Measurements from ENCODE around the gene CDH22.

CDH22 gene

DNA sequence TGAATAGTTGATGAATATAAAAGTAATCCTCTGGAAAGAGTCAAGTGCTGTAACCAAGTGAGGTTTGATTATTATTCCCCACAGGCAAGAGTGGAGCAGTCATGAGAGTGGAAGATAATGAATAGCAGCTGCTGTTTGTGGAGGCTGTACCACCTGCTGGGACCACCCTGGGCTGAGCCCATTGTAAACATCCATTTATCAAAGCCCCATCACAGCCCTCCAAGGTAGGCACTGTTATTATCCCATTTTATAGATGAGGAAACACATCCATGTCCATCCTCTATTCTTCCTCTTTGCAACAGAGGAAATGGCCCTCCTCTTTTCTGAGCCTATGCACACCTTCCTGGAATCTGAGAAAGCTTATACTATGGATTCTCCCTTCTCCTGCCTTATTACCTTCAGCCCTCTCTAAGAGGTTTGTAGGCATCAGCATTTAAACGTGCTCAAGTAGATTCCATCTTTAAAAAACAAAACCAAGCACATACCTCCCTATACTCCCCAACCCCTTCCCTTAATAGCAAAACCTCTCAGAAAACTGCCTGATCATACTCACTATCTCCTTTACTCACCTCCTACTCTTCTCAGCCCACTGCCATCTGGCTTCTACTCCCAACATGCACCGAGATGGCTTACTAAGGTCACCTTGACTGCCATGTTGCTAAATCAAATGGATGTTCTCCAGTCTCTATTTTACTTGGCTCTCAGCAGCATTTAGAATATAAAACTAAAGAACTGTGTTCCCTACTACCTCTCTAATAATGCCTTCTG lies 37.1 kb downstream of the CDH22 start:
- DNase-seq (ENCODE audit: low read depth in 4 of 4, low spot score in 1 of 4): no peak

DNA sequence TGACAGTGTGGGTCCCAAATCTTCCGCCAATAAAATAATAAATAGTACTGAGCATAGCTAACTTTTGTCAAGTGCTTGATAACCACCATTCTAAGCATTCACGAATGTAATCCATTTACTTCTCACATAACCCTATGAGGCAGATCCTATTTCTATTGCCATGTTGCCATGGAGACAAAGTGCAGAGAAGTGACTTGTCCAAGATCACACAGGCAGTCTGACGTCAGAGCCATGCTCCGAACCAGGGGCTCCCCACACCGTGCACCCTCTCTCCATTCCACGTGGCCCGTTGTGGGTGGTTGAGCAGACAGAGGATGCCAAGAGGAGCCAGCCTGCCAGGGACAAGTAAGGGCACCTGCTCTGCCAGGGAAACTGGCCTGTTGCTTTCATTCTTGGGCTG lies 38.9 kb downstream of the CDH22 start:
- no peak for DNase-seq (ENCODE audit: low read depth in 4 of 4, low spot score in 1 of 4)

DNA sequence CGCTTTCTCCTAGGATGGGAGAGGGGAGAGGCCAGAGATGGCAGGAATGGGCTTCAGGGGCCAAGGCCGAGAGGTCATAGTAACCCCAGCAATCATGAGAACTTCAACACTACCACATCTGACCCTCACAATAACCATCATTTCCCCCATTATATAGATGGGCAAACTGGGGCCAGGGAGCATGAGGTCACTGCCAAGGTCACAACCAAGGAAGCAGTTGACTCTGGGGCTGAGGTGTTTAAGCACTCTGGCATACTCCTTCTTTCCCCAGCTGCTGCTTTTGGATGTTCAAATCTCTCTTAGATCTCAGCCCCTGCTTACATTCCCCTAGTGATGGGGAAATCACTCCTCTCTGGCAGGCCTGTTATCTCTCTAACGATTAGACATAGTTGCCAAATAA lies 39.6 kb downstream of the CDH22 start:
- no peak for DNase-seq (ENCODE audit: low read depth in 4 of 4, low spot score in 1 of 4)

DNA sequence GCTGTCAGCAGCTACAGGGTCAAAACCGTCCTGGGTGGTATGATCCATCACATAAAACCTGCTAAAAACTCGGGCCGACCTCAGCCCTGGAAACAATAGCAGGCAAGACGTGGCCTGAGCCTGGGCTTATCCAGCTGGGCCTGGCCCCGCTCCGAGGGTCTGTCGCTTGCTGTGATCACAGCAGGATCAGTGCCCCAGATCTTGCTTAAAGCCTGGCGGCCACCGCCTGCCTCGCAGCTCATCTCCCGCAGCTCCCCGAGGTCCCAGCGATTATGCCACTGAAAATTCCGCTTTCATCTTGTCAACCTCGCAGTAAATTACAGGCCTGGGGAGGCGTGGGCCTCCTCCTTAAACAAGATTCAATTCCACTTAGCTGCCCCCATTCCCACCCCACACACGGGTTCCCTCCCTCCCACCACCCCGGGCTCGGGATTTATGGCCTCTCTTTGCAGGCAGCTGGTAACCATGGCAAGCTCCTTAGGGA lies 40.1 kb downstream of the CDH22 start:
- DNase-seq (ENCODE audit: low read depth in 4 of 4, low spot score in 1 of 4): no peak

- DNase-seq (ENCODE audit: low read depth in 4 of 4, low spot score in 1 of 4): no peak
Observed at GRCh38 chr20:46267108-46268105, 40.9 kb downstream of the CDH22 start.

- DNase-seq (ENCODE audit: low read depth in 4 of 4, low spot score in 1 of 4): no peak
Observed at GRCh38 chr20:46265539-46265938, 42.8 kb downstream of the CDH22 start.

DNA sequence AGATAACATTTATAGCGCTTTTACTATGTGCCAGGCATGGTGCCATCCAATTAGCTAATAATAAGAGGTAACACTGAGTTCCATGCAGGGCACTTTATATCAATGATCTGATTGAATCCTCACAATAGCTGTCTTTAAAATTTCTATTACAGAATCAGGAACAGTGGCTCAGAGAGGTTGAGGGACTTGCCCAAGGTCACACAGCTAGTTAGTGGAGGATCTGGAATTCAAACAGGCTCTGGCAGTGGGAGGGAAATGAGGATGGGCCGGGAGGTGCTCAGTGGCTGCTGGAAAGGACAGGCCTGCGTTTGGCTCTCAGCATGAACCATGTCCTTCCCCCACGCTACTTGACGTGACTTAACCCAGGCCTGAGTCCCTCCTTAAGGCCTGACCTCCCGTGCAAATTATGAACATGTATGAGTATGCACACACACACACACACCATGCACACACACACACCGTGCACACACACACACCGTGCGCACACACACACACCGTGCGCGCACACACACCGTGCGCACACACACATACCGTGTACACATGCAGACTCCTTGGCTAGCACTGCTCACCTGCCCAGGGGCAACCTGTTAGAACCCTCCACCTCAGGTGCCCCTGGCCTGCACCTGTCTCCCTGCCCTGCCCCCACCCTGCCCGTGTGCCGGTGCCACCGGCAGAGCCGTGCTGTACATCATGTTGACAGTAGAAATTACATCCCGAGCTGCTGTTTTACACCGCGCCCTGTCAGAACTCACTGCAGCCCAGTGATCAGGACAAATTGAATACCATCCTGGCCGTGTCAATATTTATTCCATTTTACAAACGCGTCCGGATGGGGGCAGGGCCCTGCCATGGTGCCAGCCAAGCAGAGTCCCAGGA lies 43.7 kb downstream of the CDH22 start:
- DNase-seq (ENCODE audit: low read depth in 4 of 4, low spot score in 1 of 4): no peak

GRCh38 chr20:46261456-46262253 lies 46.6 kb downstream of the CDH22 start:
- no peak for DNase-seq (ENCODE audit: low read depth in 4 of 4, low spot score in 1 of 4)

DNA sequence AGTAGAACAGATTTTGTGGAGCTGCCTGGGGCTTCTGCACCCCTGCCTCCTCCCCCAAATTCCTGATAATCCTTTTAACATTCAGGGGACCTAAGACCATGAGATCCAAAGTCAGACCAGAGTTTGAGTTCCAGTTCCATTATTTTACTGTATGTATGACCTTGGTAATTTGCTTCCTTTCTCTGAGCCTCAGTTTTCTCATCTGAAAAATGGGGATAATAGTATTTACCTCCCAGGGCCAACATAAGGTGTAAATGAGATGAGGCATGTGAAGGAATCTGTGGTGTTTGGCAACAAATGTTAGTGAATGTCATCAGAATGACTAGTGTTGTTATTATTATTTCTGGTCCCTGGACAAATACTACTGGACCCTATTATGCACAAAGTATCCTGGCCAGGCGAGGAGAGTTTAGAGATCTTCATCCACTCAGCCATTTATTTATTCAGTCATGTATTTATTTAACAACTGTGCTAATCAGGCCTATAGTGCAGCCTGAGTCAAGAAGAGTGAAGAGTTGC lies 47.3 kb downstream of the CDH22 start:
- DNase-seq (ENCODE audit: low read depth in 4 of 4, low spot score in 1 of 4): no peak

- no peak for DNase-seq (ENCODE audit: low read depth in 4 of 4, low spot score in 1 of 4)
Observed at GRCh38 chr20:46260480-46260879, 47.8 kb downstream of the CDH22 start.

- no peak for DNase-seq (ENCODE audit: low read depth in 4 of 4, low spot score in 1 of 4)
Observed at GRCh38 chr20:46259260-46259859, 48.9 kb downstream of the CDH22 start.

- DNase-seq (ENCODE audit: low read depth in 4 of 4, low spot score in 1 of 4): no peak
Observed at GRCh38 chr20:46257887-46258286, 50.4 kb downstream of the CDH22 start.

DNA sequence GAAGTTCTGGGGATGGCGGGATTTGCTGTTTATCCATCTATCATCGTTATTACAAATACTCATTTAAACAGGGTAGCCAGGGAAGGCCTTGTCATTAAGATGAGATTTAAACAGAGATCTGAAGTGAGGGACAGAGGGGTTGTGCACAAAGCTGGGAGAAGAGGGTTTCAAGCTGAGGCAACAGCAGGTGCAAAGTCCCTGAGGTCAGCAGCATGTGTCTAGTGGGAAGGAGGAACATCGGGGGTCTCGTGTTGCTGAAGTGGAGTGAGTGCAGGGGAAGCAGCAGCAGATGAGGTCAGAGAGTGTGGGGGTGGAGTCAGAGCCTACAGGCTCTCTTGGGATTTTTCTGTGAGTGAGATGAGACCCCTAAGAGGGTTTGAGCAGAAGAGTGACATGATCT lies 52.0 kb downstream of the CDH22 start:
- DNase-seq (ENCODE audit: low read depth in 4 of 4, low spot score in 1 of 4): no peak

DNA sequence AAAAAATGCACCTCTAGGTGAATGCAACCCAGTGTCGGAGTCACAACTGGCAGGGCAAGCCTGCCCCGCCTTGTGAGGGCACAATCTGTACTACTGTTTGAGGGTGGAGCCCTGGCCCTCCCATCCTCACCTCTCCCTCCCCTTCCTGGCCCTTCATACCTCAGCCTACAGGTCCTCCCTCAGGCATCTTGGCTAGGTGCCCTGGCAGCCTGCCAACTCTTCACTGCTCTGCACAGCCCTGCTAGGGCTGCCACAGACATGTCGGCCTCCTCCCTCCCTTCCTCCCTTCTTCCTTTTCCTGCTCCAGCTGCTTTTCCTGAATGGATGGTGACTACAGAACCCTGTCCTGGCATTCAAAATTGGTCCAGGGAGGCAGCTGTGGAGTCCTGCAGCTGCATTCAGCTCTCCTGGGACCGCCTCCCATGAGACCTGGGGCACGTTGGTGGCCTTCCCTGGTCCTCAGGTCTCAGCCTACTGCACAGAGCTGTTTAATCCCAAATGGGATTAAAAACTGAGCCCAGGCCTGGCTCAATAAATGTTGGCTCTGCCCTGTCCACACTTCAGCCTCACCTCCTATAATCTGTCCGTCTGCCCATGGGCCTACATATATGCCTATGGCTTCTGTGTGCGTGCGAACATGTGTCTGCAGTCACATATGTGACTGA lies 52.7 kb downstream of the CDH22 start:
- DNase-seq (ENCODE audit: low read depth in 4 of 4, low spot score in 1 of 4): no peak

- DNase-seq (ENCODE audit: low read depth in 4 of 4, low spot score in 1 of 4): no peak
Observed at GRCh38 chr20:46253391-46253790, 54.9 kb downstream of the CDH22 start.

- no peak for DNase-seq (ENCODE audit: low read depth in 4 of 4, low spot score in 1 of 4)
Observed at GRCh38 chr20:46252352-46253091, 55.8 kb downstream of the CDH22 start.

DNA sequence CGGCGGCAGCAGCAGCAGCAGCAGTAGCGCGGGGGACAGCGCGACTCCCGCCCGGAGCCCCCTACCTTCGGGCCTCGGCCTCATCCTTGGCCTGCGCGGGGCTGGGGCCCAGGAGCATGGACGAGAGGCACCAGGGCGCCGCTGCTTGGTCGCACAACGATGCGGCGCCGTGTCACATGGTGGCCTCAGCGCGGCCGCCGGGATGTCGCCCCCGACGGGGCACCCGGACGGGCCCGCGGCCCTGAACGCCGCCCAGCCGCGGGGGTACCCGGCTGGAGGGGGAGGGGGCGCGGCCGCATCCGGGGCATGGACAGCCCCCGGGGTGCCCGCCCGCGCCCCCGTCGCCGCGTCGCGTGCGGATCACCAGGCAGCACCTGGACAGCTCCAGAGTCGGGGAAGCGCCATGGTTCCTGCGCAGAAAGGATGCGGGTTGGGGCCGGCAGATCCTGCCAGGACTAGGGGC lies 57.1 kb downstream of the CDH22 start:
- no peak for DNase-seq (ENCODE audit: low read depth in 4 of 4, low spot score in 1 of 4)

DNA sequence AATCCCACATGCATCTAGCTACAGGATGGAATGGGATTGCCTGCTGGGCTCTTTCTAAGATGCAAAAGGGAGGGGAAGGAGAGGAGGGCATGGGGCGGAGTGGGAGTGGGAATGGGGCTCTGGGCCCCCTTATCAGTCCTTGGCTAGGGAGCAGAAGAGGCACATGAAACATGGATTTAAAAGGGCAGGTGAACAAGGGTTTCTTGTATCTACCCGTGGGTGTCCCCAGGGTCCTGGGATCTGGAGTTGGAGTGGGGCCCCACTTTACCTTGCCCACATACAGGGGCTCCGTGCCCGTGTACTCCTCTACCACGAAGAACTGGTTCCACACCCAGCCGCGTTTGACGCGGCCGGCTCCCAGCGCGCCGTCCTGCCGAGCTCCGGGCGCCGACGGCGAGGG lies 57.5 kb downstream of the CDH22 start:
- no peak for DNase-seq (ENCODE audit: low read depth in 4 of 4, low spot score in 1 of 4)
